ENCODE results near the gene TBK1.

Gene TBK1

DNA sequence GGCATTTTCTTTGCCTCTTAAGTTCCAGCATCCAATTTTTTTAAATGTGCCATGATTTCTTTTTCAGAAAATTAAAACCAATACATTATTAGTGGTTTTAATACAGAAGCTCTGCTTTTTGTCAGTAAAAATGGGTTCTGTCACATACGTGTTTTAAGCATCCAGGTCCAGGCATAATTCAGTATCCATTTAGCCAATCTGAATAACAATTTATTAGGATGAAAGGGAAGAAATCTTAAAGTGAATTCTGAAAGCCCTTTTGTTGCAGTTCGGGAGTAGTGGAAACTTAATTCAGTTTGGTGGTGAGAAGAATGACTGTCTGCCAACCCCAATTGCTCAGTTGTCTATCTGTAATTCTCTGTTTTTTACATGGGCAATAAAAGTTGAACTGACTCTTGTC is 40.5 kb upstream of the TBK1 start:
- H3K4me3 Mint-ChIP-seq: no peak overlapping the region
- H3K36me3 Mint-ChIP-seq (ENCODE audit: low read depth): peaks cover 42% of the 10 kb centered on the region
- H3K27me3 Mint-ChIP-seq (ENCODE audit: low read depth): no peaks in the 10 kb centered on the region
- H3K9me3 Mint-ChIP-seq: no peaks in the 10 kb centered on the region
- peaks cover 15% of the 10 kb centered on the region for H3K4me1 Mint-ChIP-seq
- H3K27ac Mint-ChIP-seq: no peak overlapping the region
- TF ChIP-seq CTCF (IDR thresholded peaks at IDR 0.05; ENCODE audit: unreplicated experiment in 3 of 3): no peak

DNA sequence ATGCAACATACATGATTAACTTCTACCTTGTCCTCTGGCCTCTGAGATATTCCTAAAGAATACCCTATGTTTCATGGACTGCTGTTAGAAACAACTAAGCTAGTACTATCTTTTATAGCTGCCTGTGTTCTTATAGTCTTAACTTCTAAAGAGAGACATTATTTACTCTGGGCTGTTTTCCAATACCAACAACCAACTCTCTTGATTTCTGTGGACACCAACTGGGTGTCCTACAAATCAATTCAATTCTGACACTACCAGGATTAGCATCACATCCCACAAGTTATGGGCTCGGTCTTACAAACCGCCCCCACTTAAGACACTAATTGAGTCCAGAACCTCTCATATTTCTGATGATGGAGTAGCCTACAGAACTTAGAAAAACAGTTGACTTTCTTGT is 39.5 kb upstream of the TBK1 start:
- Mint-ChIP-seq H3K36me3 (ENCODE audit: low read depth) (peaks cover 49% of the 10 kb centered on the region), H3K9me3 (no peaks in the 10 kb centered on the region), H3K27ac (peak overlapping the region; percentile 5 to 88 (median 72)), H3K4me3 (no peak overlapping the region), H3K27me3 (ENCODE audit: low read depth) (no peaks in the 10 kb centered on the region), H3K4me1 (peaks cover 7% of the 10 kb centered on the region)
- TF ChIP-seq CTCF (IDR thresholded peaks at IDR 0.05; ENCODE audit: unreplicated experiment in 3 of 3): no peak

DNA sequence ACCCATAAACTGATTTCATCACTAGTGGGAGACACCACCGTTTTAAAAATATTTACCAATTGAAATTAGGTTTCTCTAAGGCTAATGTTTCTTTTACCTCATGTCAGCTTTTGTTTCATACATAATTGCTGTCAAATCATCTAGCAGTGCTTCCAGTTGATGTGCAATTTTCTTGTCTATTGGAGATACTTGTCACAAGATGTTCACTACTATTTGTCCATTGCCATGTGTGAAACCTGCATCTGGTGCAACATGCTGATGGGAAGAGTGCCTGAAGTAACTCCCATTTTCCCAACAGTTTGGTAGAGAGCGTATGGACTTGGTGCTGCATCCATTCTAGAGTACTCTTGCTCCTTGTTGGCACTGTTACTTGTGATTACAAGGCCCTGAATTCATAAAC is 38.0 kb upstream of the TBK1 start:
- peaks cover 5% of the 10 kb centered on the region for H3K4me1 Mint-ChIP-seq
- H3K27me3 Mint-ChIP-seq (ENCODE audit: low read depth): no peaks in the 10 kb centered on the region
- peaks cover 60% of the 10 kb centered on the region for H3K36me3 Mint-ChIP-seq (ENCODE audit: low read depth)
- no peak for TF ChIP-seq CTCF (IDR thresholded peaks at IDR 0.05; ENCODE audit: unreplicated experiment in 3 of 3)
- H3K4me3 Mint-ChIP-seq: no peak overlapping the region
- H3K9me3 Mint-ChIP-seq: no peaks in the 10 kb centered on the region
- H3K27ac Mint-ChIP-seq: no peak overlapping the region

DNA sequence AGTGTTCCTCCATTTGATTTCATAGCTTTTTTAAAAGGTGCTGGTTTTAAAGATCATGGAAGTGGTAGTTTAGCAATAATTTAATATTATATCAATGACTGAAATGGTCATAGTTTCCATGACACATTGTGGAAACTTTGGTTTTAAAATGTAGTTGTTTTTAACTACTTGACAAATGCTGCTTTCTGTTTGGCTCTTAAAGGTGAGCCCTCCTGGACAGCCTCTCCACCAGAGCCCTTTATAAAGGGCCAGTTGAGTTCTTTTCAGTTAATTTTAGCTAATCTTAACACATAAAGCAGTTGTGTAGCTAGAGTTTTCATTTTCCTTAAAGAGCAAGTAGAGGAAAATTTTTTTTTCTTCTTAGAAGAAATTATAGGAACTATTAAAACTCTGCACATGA is 33.7 kb upstream of the TBK1 start:
- no peaks in the 10 kb centered on the region for H3K4me1 Mint-ChIP-seq
- peaks cover 70% of the 10 kb centered on the region for H3K36me3 Mint-ChIP-seq (ENCODE audit: low read depth)
- H3K27ac Mint-ChIP-seq: no peak overlapping the region
- no peak for TF ChIP-seq CTCF (IDR thresholded peaks at IDR 0.05; ENCODE audit: unreplicated experiment in 3 of 3)
- no peak overlapping the region for H3K4me3 Mint-ChIP-seq
- H3K27me3 Mint-ChIP-seq (ENCODE audit: low read depth): no peaks in the 10 kb centered on the region
- no peaks in the 10 kb centered on the region for H3K9me3 Mint-ChIP-seq

DNA sequence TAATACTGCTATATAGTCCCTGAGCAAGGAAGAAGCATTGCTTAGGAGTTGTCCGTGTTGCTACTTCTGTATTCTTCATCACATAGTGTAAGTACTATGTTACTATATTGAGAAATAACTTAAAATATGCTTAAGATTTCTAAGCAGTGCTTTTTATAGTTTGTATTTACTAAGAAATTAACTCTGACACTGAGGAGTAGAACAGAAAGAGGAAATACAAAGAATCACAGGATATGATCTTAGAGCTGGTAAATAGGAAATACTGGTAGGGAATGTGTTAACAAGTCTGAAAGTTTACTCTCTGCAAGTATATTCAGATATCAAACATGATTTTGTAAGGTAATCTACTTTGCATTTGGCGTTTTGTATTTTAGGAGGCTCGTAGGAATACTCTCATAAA is 32.2 kb upstream of the TBK1 start:
- Mint-ChIP-seq H3K9me3 (no peaks in the 10 kb centered on the region), H3K27ac (no peak overlapping the region), H3K4me1 (no peaks in the 10 kb centered on the region), H3K4me3 (no peak overlapping the region), H3K27me3 (ENCODE audit: low read depth) (no peaks in the 10 kb centered on the region), H3K36me3 (ENCODE audit: low read depth) (peaks cover 76% of the 10 kb centered on the region)
- no peak for TF ChIP-seq CTCF (IDR thresholded peaks at IDR 0.05; ENCODE audit: unreplicated experiment in 3 of 3)

- H3K27me3 Mint-ChIP-seq (ENCODE audit: low read depth): no peaks in the 10 kb centered on the region
- no peaks in the 10 kb centered on the region for H3K9me3 Mint-ChIP-seq
- no peak overlapping the region for H3K4me3 Mint-ChIP-seq
- H3K4me1 Mint-ChIP-seq: no peaks in the 10 kb centered on the region
- H3K27ac Mint-ChIP-seq: no peak overlapping the region
- H3K36me3 Mint-ChIP-seq (ENCODE audit: low read depth): peaks cover 83% of the 10 kb centered on the region
- TF ChIP-seq CTCF (IDR thresholded peaks at IDR 0.05; ENCODE audit: unreplicated experiment in 3 of 3): no peak
Measured at GRCh38 chr12:64427988-64428387, 23.9 kb upstream of the TBK1 start.
